HG02623 (cell line): Measurements from ENCODE around the gene UBXN7.
"Not testable (repeated sequence)": the region's sequence is repeated elsewhere in the genome, so short reads cannot be mapped to it uniquely, and the experiment has no call there.

ENCODE experiments used
- ATAC-seq: cut with Tn5 transposase; IDR thresholded peaks from one replicate; pipeline ENCODE4 v1.9.1; 2021; ENCODE audit warnings: moderate library complexity; ENCODE audit not compliant: unreplicated experiment

The UBXN7 gene

GRCh38 chr3:196358540-196358939, 73.7 kb downstream of the UBXN7 start:
- ATAC-seq, result not testable (repeated sequence)

- ATAC-seq, result no peak
Measured at GRCh38 chr3:196357905-196358304, 74.3 kb downstream of the UBXN7 start.

GRCh38 chr3:196356556-196356955, 75.7 kb downstream of the UBXN7 start:
- no peak for ATAC-seq

- no peak for ATAC-seq
Measured at GRCh38 chr3:196355668-196356067, 76.6 kb downstream of the UBXN7 start.

- ATAC-seq, result no peak
Measured at GRCh38 chr3:196354132-196354531, 78.1 kb downstream of the UBXN7 start.

GRCh38 chr3:196351541-196351940, 80.7 kb downstream of the UBXN7 start:
- no peak for ATAC-seq

- no peak for ATAC-seq
Measured at GRCh38 chr3:196350067-196350466, 82.2 kb downstream of the UBXN7 start.

GRCh38 chr3:196348698-196349097, 83.5 kb downstream of the UBXN7 start:
- ATAC-seq, result no peak

- ATAC-seq, result no peak
Measured at GRCh38 chr3:196344663-196345062, 87.6 kb downstream of the UBXN7 start.

GRCh38 chr3:196343917-196344316, 88.3 kb downstream of the UBXN7 start:
- not testable (repeated sequence) for ATAC-seq

- no peak for ATAC-seq
Measured at GRCh38 chr3:196341137-196341536, 91.1 kb downstream of the UBXN7 start.

- no peak for ATAC-seq
Measured at GRCh38 chr3:196340466-196340865, 91.8 kb downstream of the UBXN7 start.

- no peak for ATAC-seq
Measured at GRCh38 chr3:196339493-196340254, 92.6 kb downstream of the UBXN7 start.

GRCh38 chr3:196339044-196339443, 93.2 kb downstream of the UBXN7 start:
- ATAC-seq, result no peak

- no peak for ATAC-seq
Measured at GRCh38 chr3:196336319-196337145, 95.7 kb downstream of the UBXN7 start.

- no peak for ATAC-seq
Measured at GRCh38 chr3:196335503-196335948, 96.7 kb downstream of the UBXN7 start.

- ATAC-seq, result no peak
Measured at GRCh38 chr3:196334982-196335381, 97.2 kb downstream of the UBXN7 start.

GRCh38 chr3:196332168-196332567, 100.1 kb downstream of the UBXN7 start:
- no peak for ATAC-seq

- ATAC-seq, result no peak
Measured at GRCh38 chr3:196327405-196327804, 104.8 kb downstream of the UBXN7 start.

- ATAC-seq, result no peak
Measured at GRCh38 chr3:196326936-196327335, 105.3 kb downstream of the UBXN7 start.

GRCh38 chr3:196323691-196324090, 108.5 kb downstream of the UBXN7 start:
- no peak for ATAC-seq

- ATAC-seq, result no peak
Measured at GRCh38 chr3:196323016-196323415, 109.2 kb downstream of the UBXN7 start.
